HTERT RPE-1 (cell line): Measurements from ENCODE around the gene TARS2.

Source experiments
- in situ Hi-C: fragments of 300-500 bp; cut with MboI; formaldehyde crosslinking; loops from 4 replicates; pipeline ENCODE4 v1.14.3; 2020; ENCODE audit warnings: low sequenced_read_pairs

Gene TARS2

GRCh38 chr1:150536836-150537731 is 49.9 kb downstream of the TARS2 start:
- in situ Hi-C loops = no loop called here

DNA sequence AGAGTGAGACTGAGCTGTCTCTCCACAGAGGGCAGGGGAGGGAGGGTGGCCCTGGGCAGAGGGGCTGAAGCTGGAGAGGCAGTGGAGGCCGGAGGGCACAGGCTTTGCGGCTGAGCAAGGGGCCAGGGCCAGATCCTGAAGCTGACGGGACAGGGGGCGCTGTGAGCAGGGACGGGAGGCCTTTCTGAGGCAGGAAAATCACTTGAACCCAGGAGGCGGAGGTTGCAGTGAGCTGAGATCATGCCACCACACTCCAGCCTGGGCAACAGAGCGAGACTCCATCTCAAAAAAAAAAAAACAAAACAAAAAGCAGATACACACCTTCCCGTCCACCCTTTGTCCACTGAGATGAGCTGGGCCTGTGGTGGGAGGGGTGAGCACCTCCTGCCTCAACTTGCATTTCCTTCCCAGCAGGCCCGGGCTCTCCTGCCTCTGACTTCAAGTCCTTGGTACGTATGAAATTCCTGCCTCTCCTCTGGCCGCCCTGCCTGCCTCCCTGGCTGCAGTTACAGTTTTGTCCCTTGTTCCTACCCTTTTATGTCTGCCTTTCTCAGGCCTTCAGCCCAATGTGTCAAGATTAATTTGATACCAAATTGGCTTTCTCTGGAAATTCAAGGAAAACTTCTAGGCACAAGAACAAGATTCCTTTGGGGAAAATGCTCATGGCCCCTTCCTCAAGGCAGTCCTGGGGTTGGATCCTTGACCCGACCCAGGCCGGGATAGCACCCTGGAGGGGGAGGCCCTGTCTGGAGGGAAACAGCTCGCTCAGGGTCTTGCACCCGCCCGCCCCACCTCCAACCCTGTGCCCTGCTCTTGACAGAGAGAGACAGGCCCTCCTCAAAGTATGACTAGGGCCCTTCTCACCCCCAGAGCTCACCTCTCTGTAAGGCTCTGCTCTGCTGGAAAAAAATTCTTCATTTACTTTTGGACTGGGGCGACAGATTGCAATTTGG is 50.8 kb downstream of the TARS2 start:
- in situ Hi-C loops = no loop called here

GRCh38 chr1:150543500-150544143 is 56.4 kb downstream of the TARS2 start:
- in situ Hi-C loops = no loop called here

DNA sequence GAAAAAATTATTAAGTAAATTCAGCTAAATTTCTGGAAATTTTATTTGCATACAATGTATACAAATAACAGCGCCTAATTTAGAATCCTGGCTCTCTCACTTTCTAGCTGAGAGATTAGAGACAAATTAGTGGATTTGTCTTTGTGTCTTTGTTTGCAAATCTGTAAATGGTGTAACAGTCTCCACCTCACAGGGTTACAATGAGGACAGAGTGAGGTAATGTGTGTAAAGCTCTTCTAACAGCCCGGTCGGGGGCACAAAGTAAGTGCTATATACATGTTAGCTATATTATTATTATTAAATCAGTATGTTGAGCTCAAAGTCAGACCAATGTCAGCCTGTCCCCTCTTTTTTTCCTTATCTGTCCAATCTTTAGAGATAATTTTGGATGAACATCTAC is 57.0 kb downstream of the TARS2 start:
- in situ Hi-C loops = no loop called here

GRCh38 chr1:150545486-150546032 is 58.3 kb downstream of the TARS2 start:
- in situ Hi-C loops = no loop called here

GRCh38 chr1:150546294-150546937 is 59.2 kb downstream of the TARS2 start:
- in situ Hi-C loops = no loop called here

- in situ Hi-C loops = no loop called here
These were observed 61.1 kb downstream of the TARS2 start for GRCh38 chr1:150548324-150548631.

- in situ Hi-C loops = no loop called here
These were observed 61.6 kb downstream of the TARS2 start, which contains the start of gene ADAMTSL4 for GRCh38 chr1:150548632-150549495. Gene ADAMTSL4 (plus strand): TSS chr1:150549408. CDS start chr1:150552289, 2,881 bp downstream.

DNA sequence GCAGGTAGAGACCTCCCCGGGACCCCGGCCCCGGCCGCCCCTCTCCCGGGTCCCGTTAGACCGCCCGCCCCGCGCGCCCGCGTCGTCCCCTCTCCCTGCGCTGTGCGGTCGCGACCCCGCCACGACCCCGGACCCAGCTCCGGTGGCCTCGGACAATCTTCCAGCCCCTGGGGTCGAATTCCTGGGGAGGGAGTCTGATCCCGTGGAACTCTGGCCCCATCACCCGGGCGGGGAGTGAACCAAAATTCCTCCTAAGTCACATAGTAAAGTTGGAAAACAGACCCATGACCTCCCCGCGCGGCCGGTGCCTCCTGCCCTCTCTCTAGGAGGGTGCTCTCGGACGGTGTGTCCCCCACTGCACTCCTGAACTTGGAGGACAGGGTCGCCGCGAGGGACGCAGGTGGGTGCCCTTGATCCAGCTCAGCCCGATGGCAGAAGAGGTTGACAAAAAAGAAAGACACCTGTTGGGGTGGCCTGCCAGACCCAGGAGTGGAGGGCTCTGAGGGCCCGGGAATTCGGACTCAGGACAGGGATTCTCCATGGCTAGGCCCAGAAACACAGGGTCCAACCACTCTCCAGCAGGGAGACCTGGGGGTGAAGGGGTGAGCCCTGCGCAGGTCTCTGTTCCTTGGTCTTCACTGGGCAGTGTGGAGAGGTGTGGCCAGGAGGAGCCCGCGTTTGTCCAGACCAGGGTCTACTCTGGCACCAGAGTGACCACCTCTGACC is 62.4 kb downstream of the TARS2 start:
- in situ Hi-C loops = no loop called here

GRCh38 chr1:150550222-150551050 is 63.2 kb downstream of the TARS2 start:
- in situ Hi-C loops = no loop called here

DNA sequence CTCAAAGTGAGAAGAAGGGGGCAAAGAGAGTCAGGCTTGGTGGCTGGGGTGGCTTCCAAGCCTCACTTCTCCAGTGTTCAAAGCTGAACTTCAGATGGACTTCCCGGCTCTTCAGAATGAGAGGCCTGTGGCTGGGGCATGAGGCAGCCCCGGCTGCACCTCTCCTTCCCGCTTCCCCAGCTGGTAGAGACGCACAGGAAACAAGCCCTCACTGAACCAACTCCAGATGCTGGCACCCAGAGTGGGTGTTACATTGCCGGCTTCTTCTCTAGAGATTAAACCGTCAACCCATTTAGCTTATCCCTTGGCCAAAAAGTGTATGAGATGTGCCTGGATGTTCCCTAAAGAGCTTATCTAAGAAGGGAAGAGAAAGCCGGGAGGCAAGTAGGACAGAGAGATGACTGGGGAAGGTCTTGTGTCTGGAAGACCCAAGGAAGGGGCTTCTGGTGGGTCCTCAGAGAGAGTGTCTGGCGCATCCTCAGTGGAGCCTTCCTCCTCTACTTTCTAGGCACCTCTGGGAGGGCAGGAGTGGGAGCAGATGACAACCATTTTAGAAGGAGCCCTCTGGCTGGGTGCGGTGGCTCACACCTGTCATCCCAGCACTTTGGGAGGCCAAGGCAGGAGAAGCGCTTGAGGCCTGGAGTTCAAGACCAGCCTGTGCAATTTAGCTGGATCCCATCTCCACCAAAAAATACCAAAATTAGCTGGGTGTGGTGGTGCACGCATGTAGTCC is 64.0 kb downstream of the TARS2 start:
- in situ Hi-C loops = no loop called here

DNA sequence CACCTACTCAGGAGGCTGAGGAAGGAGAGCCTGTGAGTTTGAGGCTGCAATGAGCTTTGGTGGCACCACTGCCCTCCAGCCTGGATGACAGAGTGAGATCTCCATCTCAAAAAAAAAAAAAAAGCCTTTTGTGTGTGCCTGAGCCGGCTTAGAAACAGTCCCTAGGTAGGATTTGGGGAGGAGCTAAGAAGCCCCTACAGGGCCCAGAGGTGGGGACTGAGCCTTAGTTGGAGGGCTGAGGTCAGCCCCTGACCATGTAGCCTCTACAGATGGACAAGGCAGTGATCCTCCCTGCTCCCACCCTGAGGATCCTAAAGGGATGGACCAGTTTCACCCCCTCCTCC is 64.5 kb downstream of the TARS2 start:
- in situ Hi-C loops = no loop called here

DNA sequence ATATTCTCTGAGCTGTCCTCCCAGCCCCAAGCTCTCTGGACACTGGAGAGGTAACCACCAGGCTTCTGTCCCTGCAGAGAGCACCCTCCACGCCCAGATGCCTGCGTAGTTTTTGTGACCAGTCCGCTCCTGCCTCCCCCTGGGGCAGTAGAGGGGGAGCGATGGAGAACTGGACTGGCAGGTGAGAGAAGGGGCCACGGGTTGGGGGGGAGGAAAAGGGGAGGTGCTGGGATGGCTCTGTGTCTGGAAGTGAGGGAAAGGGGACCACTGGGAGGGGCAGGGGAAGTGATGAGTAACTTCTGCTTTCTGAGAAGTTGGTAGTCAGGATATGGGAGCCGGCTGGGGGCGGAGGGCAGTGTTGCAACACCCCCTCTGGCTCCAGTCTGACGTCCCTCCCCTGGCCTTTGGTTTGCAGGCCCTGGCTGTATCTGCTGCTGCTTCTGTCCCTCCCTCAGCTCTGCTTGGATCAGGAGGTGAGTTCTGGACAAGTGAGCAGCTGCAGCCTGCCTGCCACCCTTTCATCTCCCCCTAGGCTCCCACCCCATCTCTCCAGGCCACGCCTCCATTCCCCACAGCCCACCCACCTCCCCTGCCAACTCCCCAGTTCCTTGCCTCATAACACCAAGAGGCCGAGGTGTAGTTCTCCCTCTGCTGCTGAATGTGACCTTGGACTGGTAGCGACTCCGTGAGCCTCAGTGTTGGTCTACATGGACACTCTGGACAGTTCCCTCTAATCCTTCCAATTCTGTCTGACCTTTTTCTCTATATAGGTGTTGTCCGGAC is 65.1 kb downstream of the TARS2 start:
- in situ Hi-C loops = no loop called here

DNA sequence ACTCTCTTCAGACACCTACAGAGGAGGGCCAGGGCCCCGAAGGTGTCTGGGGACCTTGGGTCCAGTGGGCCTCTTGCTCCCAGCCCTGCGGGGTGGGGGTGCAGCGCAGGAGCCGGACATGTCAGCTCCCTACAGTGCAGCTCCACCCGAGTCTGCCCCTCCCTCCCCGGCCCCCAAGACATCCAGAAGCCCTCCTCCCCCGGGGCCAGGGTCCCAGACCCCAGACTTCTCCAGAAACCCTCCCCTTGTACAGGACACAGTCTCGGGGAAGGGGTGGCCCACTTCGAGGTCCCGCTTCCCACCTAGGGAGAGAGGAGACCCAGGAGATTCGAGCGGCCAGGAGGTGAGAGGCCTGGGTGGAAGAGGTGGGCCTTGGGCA is 65.7 kb downstream of the TARS2 start:
- in situ Hi-C loops = no loop called here

GRCh38 chr1:150553392-150554085 is 66.3 kb downstream of the TARS2 start:
- in situ Hi-C loops = no loop called here

- in situ Hi-C loops = no loop called here
These were observed 66.8 kb downstream of the TARS2 start for GRCh38 chr1:150554086-150554452.
